Stimulated activated CD8-positive, alpha-beta memory T cell treated with anti-CD3 and anti-CD28 coated beads, Interleukin-4, amount 100 ng/mL, for 1 hour (primary cell): ENCODE measurements around the gene CHCHD3.

Source experiments
- DNase-seq, 2 donors: peaks; one replicate each; pipeline ENCODE4 v3.0.0-alpha.2; 2020; ENCODE audit warnings: low read depth in 2 of 2, low spot score in 1 of 2

CHCHD3 gene

GRCh38 chr7:133079296-133079695 lies 2.6 kb downstream of the CHCHD3 start:
- no peak for DNase-seq

- DNase-seq = no peak
Measured at GRCh38 chr7:133077394-133077793, 4.5 kb downstream of the CHCHD3 start.

- DNase-seq = no peak
Measured at GRCh38 chr7:133076142-133076541, 5.7 kb downstream of the CHCHD3 start.

- DNase-seq = no peak
Measured at GRCh38 chr7:133071506-133071905, 10.4 kb downstream of the CHCHD3 start.

GRCh38 chr7:133070562-133070961 lies 11.3 kb downstream of the CHCHD3 start:
- DNase-seq = no peak

GRCh38 chr7:133065301-133065700 lies 16.6 kb downstream of the CHCHD3 start:
- no peak for DNase-seq

GRCh38 chr7:133064082-133064820 lies 17.6 kb downstream of the CHCHD3 start:
- DNase-seq = no peak

- no peak for DNase-seq
Measured at GRCh38 chr7:133061792-133062191, 20.1 kb downstream of the CHCHD3 start.

GRCh38 chr7:133061357-133061756 lies 20.5 kb downstream of the CHCHD3 start:
- no peak for DNase-seq

- DNase-seq = no peak
Measured at GRCh38 chr7:133060004-133060403, 21.9 kb downstream of the CHCHD3 start.

- no peak for DNase-seq
Measured at GRCh38 chr7:133059263-133059662, 22.6 kb downstream of the CHCHD3 start.

- DNase-seq = no peak
Measured at GRCh38 chr7:133056370-133057238, 25.3 kb downstream of the CHCHD3 start.

GRCh38 chr7:133054162-133054840 lies 27.6 kb downstream of the CHCHD3 start:
- DNase-seq = no peak

- DNase-seq = no peak
Measured at GRCh38 chr7:133053321-133053891, 28.5 kb downstream of the CHCHD3 start.

GRCh38 chr7:133052826-133053225 lies 29.1 kb downstream of the CHCHD3 start:
- no peak for DNase-seq

- no peak for DNase-seq
Measured at GRCh38 chr7:133052401-133052756, 29.5 kb downstream of the CHCHD3 start.

GRCh38 chr7:133051719-133052400 lies 30.0 kb downstream of the CHCHD3 start:
- DNase-seq = no peak

GRCh38 chr7:133051066-133051465 lies 30.8 kb downstream of the CHCHD3 start:
- no peak for DNase-seq

- no peak for DNase-seq
Measured at GRCh38 chr7:133050200-133050995, 31.5 kb downstream of the CHCHD3 start.

GRCh38 chr7:133048589-133048988 lies 33.3 kb downstream of the CHCHD3 start:
- no peak for DNase-seq
